Ovary (tissue), 9 donors: Measurements from ENCODE around the gene SORCS2. TPM values are rescaled to one million over a fixed set of nuclear protein-coding genes. Genes with fewer than 3 reads are reported as not detected.

ENCODE experiments used
- DNase-seq, 5 donors: peaks; one replicate each; pipeline ENCODE4 v3.0.0-alpha.2; 2019 to 2020
- H3K27ac ChIP-seq, 2 donors: fragments of 200-600 bp; one replicate each; pipeline versions ENCODE4 v1.5.1 to v1.8.0; 2019 to 2022
- H3K27me3 ChIP-seq: fragments of 200-600 bp; one replicate; pipeline ENCODE4 v1.8.0; 2022
- H3K36me3 ChIP-seq: fragments of 200-600 bp; sonication (generic); one replicate; pipeline ENCODE4 v1.5.1; 2019
- H3K4me1 ChIP-seq: one replicate; pipeline ENCODE4 v1.8.1; 2013; ENCODE audit warnings: mild to moderate bottlenecking, moderate library complexity; ENCODE audit not compliant: insufficient read depth
- H3K4me3 ChIP-seq: fragments of 200-600 bp; sonication (generic); one replicate; pipeline ENCODE4 v1.5.1; 2017
- H3K9me3 ChIP-seq, 2 donors: fragments of 200-600 bp in 1 of 2; sonication (generic) in 1 of 2; one replicate each; pipeline versions ENCODE4 v1.5.1 to v1.8.1; 2013 to 2019; ENCODE audit warnings: mild to moderate bottlenecking in 1 of 2, moderate library complexity in 1 of 2
- EP300 ChIP-seq: sonication (generic); formaldehyde crosslinking; IDR thresholded peaks from one replicate; pipeline ENCODE4 v1.6.1; 2017; ENCODE audit warnings: antibody characterized with exemption
- POLR2A ChIP-seq: fragments of 450-650 bp; IDR thresholded peaks from one replicate; pipeline ENCODE4 v1.6.1; 2017; ENCODE audit warnings: antibody characterized with exemption, mild to moderate bottlenecking, moderate library complexity
- WGBS, 3 donors: extraction: QIAGEN DNeasy Blood & Tissue Kit in 1 of 3; methylation state at CpG; one replicate each; pipeline versions ENCODE4 v1.1.5 to v1.1.7; 2013 to 2017; 5-methylcytosine and 5-hydroxymethylcytosine counted together
- intact Hi-C, 4 donors: fragments of 100-400 bp; cut with DNase I; formaldehyde crosslinking; loops; one replicate each; pipeline versions ENCODE4 v1.11.0 to v1.15.1; 2022 to 2023
- polyA plus RNA-seq, 2 donors: library from polyadenylated mRNA; stranded (reverse); fragments of 200-250 nt in 1 of 2; fragments of 350-450 nt in 1 of 2; fragmentation: Illumina TruSeq in 1 of 2; extraction: RNeasy Lipid Tissue Mini Kit (QIAGEN cat#74804) in 1 of 2; gene quantifications; one replicate each; pipeline ENCODE4 v1.2.3, GENCODE V29; 2013 to 2014
- total RNA-seq, 7 donors: library from RNA; depleted of rRNA in 2 of 7; stranded (reverse); fragments of >200 nt in 2 of 7; fragmentation: NEBNext Ultra II Directional in 3 of 7; extraction: Animal tissue kit (Norgen Biotek cat#: 25700) in 3 of 7; gene quantifications; one replicate each; pipeline versions ENCODE4 v1.1.0 to v1.2.4, GENCODE V29; 2016 to 2023
- TF ChIP-seq, protein P1 (sequence below), 3 donors: fragments of 450-650 bp in 2 of 3; fragments of 200-600 bp in 1 of 3; IDR thresholded peaks; one replicate each; pipeline versions ENCODE4 v1.5.1 to v1.8.0; 2016 to 2022; ENCODE audit warnings: antibody characterized with exemption in 3 of 3, mild to moderate bottlenecking in 1 of 3
- donor health status: DM: no; HTN: no; CAD: no; lungs with moderate emphysema.
- donor health status: DM: no; HTN: no; CAD: no.
- donor health status: Bipolar disorder and iron deficiency.
- donor health status: DM: yes; HTN: yes; CAD: no.
- donor health status: DM: no; HTN: no; CAD: no.
- donor health status: DM: yes; HTN: yes; CAD: no.

Gene SORCS2
- total and polyA plus RNA-seq, 9 donors: 0.60 to 23.9 (median 7.1) TPM

GRCh38 chr4:7261087-7261486, 68.7 kb downstream of the SORCS2 start:
- TF ChIP-seq POLR2A (no peak), EP300 (no peak)
- TF ChIP-seq, protein P1, sequence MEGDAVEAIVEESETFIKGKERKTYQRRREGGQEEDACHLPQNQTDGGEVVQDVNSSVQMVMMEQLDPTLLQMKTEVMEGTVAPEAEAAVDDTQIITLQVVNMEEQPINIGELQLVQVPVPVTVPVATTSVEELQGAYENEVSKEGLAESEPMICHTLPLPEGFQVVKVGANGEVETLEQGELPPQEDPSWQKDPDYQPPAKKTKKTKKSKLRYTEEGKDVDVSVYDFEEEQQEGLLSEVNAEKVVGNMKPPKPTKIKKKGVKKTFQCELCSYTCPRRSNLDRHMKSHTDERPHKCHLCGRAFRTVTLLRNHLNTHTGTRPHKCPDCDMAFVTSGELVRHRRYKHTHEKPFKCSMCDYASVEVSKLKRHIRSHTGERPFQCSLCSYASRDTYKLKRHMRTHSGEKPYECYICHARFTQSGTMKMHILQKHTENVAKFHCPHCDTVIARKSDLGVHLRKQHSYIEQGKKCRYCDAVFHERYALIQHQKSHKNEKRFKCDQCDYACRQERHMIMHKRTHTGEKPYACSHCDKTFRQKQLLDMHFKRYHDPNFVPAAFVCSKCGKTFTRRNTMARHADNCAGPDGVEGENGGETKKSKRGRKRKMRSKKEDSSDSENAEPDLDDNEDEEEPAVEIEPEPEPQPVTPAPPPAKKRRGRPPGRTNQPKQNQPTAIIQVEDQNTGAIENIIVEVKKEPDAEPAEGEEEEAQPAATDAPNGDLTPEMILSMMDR (IDR thresholded peaks at IDR 0.05): no peak
- no peak for DNase-seq
- Histone ChIP-seq H3K9me3 (no peaks in the 10 kb centered on the region), H3K27me3 (no peaks in the 10 kb centered on the region), H3K36me3 (no peaks in the 10 kb centered on the region), H3K4me1 (peaks cover 3% of the 10 kb centered on the region), H3K27ac (no peak overlapping the region), H3K4me3 (no peak overlapping the region)
- intact Hi-C loops: no loop called here
- 51 to 60% (median 54%) methylated on average over 8 of the region's 8 CpGs for WGBS, 3 donors

DNA sequence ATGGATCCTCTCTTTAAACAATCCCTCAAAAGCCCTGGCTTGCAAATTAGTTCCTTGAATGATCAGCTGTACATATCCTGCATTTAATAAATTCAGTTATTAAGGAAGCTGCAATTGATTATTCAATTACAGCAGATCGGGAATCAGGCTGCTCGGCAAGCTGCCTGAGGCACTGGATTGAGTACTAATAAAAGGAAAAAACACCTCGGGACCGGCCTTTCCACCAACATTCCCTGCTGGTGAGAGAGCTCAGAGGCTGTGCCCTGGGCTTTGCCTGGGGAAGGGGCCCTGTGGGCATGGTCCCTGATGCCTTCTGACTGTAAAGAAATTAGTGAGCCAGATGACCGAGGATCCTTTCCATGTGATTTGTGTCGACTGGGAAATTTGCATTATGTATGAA, 69.2 kb downstream of the SORCS2 start:
- 82 to 86% (median 83%) methylated on average over 6 of the region's 6 CpGs for WGBS, 3 donors
- H3K27me3 ChIP-seq: no peaks in the 10 kb centered on the region
- intact Hi-C loops: no loop called here
- DNase-seq: no peak
- H3K4me3 ChIP-seq: no peak overlapping the region
- H3K4me1 ChIP-seq: peaks cover 3% of the 10 kb centered on the region
- no peaks in the 10 kb centered on the region for H3K9me3 ChIP-seq
- H3K36me3 ChIP-seq: no peaks in the 10 kb centered on the region
- TF ChIP-seq, protein P1 (IDR thresholded peaks at IDR 0.05): no peak
- no peak for TF ChIP-seq POLR2A
- no peak for TF ChIP-seq EP300
- no peak overlapping the region for H3K27ac ChIP-seq

DNA sequence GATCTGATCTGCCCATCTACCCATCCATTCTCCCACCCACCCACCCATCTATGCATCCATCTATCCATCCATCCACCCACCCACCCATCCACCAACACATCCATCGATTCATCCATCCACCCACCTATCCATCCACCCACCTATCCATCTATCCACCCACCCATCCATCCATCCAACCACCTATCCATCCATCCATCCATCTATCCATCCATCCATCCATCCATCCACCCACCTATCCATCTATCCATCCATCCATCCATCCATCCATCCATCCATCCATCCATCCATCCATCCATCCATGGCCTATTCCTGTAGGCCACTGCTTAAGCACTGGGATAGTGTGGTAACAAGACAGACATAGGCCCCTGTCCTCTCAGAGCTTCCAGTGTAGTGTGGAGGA, 69.8 kb downstream of the SORCS2 start:
- WGBS, 3 donors: 75 to 100% (median 93%) methylated on average over 1 of the region's 1 CpG

DNA sequence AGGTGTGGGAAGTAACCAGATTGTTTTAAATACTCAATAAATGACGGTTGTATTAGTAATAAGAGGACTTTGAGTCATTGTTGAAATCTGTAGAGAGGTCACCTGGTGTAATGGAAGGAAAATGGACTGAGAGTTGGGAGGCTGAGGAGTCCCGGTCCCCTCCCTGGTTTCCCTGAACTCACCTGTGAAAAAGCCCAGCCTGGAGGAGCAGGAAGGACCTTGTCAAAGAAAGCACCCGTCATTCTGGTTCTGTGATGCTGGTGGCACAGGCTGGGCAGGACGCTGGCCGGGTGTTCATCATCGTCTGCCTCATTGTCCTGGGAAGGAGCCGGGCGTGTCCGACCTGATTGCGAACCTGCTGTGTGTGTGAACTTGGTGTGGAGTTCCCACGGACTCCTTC, 70.8 kb downstream of the SORCS2 start:
- intact Hi-C loops: no loop called here
- no peaks in the 10 kb centered on the region for H3K27me3 ChIP-seq
- WGBS, 3 donors: 84 to 93% (median 91%) methylated on average over 11 of the region's 11 CpGs
- H3K4me1 ChIP-seq: no peaks in the 10 kb centered on the region
- H3K4me3 ChIP-seq: no peak overlapping the region
- no peak for DNase-seq
- no peak for TF ChIP-seq POLR2A
- TF ChIP-seq, protein P1 (IDR thresholded peaks at IDR 0.05): no peak
- H3K27ac ChIP-seq: no peak overlapping the region
- H3K36me3 ChIP-seq: no peaks in the 10 kb centered on the region
- no peaks in the 10 kb centered on the region for H3K9me3 ChIP-seq

More for the DNA sequence above, 69.8 kb downstream of the SORCS2 start:
- Histone ChIP-seq H3K4me1 (peaks cover under 1% of the 10 kb centered on the region), H3K36me3 (no peaks in the 10 kb centered on the region), H3K4me3 (no peak overlapping the region), H3K9me3 (no peaks in the 10 kb centered on the region), H3K27me3 (no peaks in the 10 kb centered on the region), H3K27ac (no peak overlapping the region)
- intact Hi-C loops: no loop called here
- TF ChIP-seq EP300 (no peak), POLR2A (no peak)
- TF ChIP-seq, protein P1 (IDR thresholded peaks at IDR 0.05): no peak
- no peak for DNase-seq

DNA sequence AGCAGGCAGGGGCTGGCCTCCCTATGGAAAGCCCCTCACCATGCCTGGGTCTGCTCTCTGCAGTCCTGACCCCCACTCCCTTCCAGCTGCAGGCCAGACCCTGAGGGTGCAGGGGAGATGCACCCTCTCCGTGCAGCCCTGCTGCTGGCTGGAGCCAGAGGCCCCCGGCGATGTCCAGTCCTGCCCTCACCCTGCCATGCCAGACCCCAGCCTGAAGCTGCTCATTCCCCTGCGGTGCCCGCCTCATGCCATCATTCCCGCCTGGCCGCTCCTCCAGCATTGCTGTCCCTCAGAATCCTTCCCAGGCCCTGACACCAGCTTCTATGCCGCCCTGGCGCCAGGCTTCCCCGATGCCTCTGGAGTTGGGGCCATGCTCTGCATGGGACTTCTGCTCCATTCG, 72.4 kb downstream of the SORCS2 start:
- 85 to 95% (median 87%) methylated on average over 11 of the region's 11 CpGs for WGBS, 3 donors
- TF ChIP-seq, protein P1 (IDR thresholded peaks at IDR 0.05): no peak
- TF ChIP-seq EP300: no peak
- no peak for TF ChIP-seq POLR2A

More for the DNA sequence above, 72.4 kb downstream of the SORCS2 start:
- H3K27ac ChIP-seq: no peak overlapping the region
- no peaks in the 10 kb centered on the region for H3K4me1 ChIP-seq
- intact Hi-C loops: no loop called here
- H3K9me3 ChIP-seq: no peaks in the 10 kb centered on the region
- H3K36me3 ChIP-seq: no peaks in the 10 kb centered on the region
- DNase-seq: no peak
- no peaks in the 10 kb centered on the region for H3K27me3 ChIP-seq
- H3K4me3 ChIP-seq: no peak overlapping the region
